Measurements from ENCODE around the gene PKN3. TPM values are rescaled to one million over a fixed set of nuclear protein-coding genes. Genes with fewer than 3 reads are reported as not detected.
A peak's percentile ranks its signal among the peaks of the same experiment; 100 is the strongest.

PKN3 gene
- total and polyA plus RNA-seq, 8 donors, result 11.8 to 18.0 (median 14.4) TPM

- Histone ChIP-seq H3K36me3 (no peaks in the 10 kb centered on the region), H3K4me1 (peaks cover 16 to 61% of the 10 kb centered on the region in 2 donors), H3K27me3 (no peaks in the 10 kb centered on the region), H3K9me3 (no peaks in the 10 kb centered on the region), H3K27ac (peak overlapping the region; percentile 88 to 93), H3K4me3 (peak overlapping the region; percentile 65 to 86)
- no peak for TF ChIP-seq CTCF (IDR thresholded peaks at IDR 0.05)
- ATAC-seq (peak; percentile 59), DNase-seq (peak; percentile 22 to 86 (median 60))
- intact Hi-C loops (cut with DNase I), result no loop called here
Observed at GRCh38 chr9:128683340-128684064, 18.8 kb upstream of the PKN3 start.

GRCh38 chr9:128684065-128684324, 18.3 kb upstream of the PKN3 start:
- Histone ChIP-seq H3K27me3 (no peaks in the 10 kb centered on the region), H3K36me3 (no peaks in the 10 kb centered on the region), H3K27ac (peak overlapping the region; percentile 88 to 93), H3K4me3 (peak overlapping the region; percentile 65 to 86), H3K4me1 (peaks cover 16 to 62% of the 10 kb centered on the region in 2 donors), H3K9me3 (no peaks in the 10 kb centered on the region)
- intact Hi-C loops (cut with DNase I), result no loop called here
- peak; percentile 6 for ATAC-seq
- no peak for TF ChIP-seq CTCF (IDR thresholded peaks at IDR 0.05)
- no peak for DNase-seq

- H3K36me3 ChIP-seq, result no peaks in the 10 kb centered on the region
- peak; percentile 67 to 95 (median 88) for DNase-seq
- intact Hi-C loops (cut with DNase I), result no loop called here
- H3K4me3 ChIP-seq, result peak overlapping the region; percentile 65 to 86
- peaks cover 16 to 62% of the 10 kb centered on the region in 2 donors for H3K4me1 ChIP-seq
- peak overlapping the region; percentile 88 to 93 for H3K27ac ChIP-seq
- no peaks in the 10 kb centered on the region for H3K9me3 ChIP-seq
- ATAC-seq, result peak; percentile 74
- no peak for TF ChIP-seq CTCF (IDR thresholded peaks at IDR 0.05)
- H3K27me3 ChIP-seq, result no peaks in the 10 kb centered on the region
Observed at GRCh38 chr9:128684325-128685199, 17.7 kb upstream of the PKN3 start.

- intact Hi-C loops (cut with DNase I), result no loop called here
- Histone ChIP-seq H3K27me3 (no peaks in the 10 kb centered on the region), H3K9me3 (no peaks in the 10 kb centered on the region), H3K4me3 (peak overlapping the region in 1 of 2 donors; percentile 86), H3K27ac (peak overlapping the region; percentile 88 to 93), H3K4me1 (peaks cover 21 to 70% of the 10 kb centered on the region in 2 donors), H3K36me3 (no peaks in the 10 kb centered on the region)
- ATAC-seq, result no peak
- peak in 2 of 4 donors; percentile 48 to 54 for DNase-seq
- TF ChIP-seq CTCF (IDR thresholded peaks at IDR 0.05), result no peak
Observed at GRCh38 chr9:128685636-128686489, 16.4 kb upstream of the PKN3 start.

All from left lung (tissue), 10 donors.